HG03565 (cell line): ENCODE measurements around the gene NT5DC4.

Source experiments
- ATAC-seq: cut with Tn5 transposase; IDR thresholded peaks from one replicate; pipeline ENCODE4 v1.9.1; 2021; ENCODE audit warnings: mild to moderate bottlenecking, moderate library complexity; ENCODE audit not compliant: unreplicated experiment

Gene NT5DC4

GRCh38 chr2:112720785-112721184, at the start of gene NT5DC4:
Gene NT5DC4, plus strand, starts transcription at chr2:112721020. Its CDS starts 60 bp downstream, at chr2:112721080.
- no peak for ATAC-seq

- ATAC-seq, result no peak
These were observed 49.0 kb upstream of the NT5DC4 start for GRCh38 chr2:112671801-112672200.

- ATAC-seq, result no peak
These were observed 47.8 kb upstream of the NT5DC4 start for GRCh38 chr2:112673008-112673407.

GRCh38 chr2:112674229-112674628, 46.6 kb upstream of the NT5DC4 start:
- no peak for ATAC-seq

- no peak for ATAC-seq
These were observed 41.3 kb upstream of the NT5DC4 start for GRCh38 chr2:112679484-112679883.

- no peak for ATAC-seq
These were observed 40.1 kb upstream of the NT5DC4 start for GRCh38 chr2:112680666-112681101.

GRCh38 chr2:112682101-112682500, 38.7 kb upstream of the NT5DC4 start:
- no peak for ATAC-seq

GRCh38 chr2:112683550-112684414, 37.0 kb upstream of the NT5DC4 start:
- ATAC-seq, result no peak

- ATAC-seq, result no peak
These were observed 36.4 kb upstream of the NT5DC4 start for GRCh38 chr2:112684415-112684775.

- no peak for ATAC-seq
These were observed 35.4 kb upstream of the NT5DC4 start for GRCh38 chr2:112685271-112685884.

- no peak for ATAC-seq
These were observed 34.2 kb upstream of the NT5DC4 start for GRCh38 chr2:112686348-112687217.

- no peak for ATAC-seq
These were observed 33.3 kb upstream of the NT5DC4 start for GRCh38 chr2:112687522-112687921.

GRCh38 chr2:112688086-112688880, 32.5 kb upstream of the NT5DC4 start:
- ATAC-seq, result no peak

GRCh38 chr2:112690853-112691401, 29.9 kb upstream of the NT5DC4 start:
- ATAC-seq, result peak; percentile 37

GRCh38 chr2:112691881-112692281, 28.9 kb upstream of the NT5DC4 start:
- no peak for ATAC-seq

GRCh38 chr2:112692495-112692911, 28.3 kb upstream of the NT5DC4 start:
- ATAC-seq, result peak; percentile 88

GRCh38 chr2:112692918-112693317, 27.9 kb upstream of the NT5DC4 start:
- ATAC-seq, result no peak

GRCh38 chr2:112693596-112693995, 27.2 kb upstream of the NT5DC4 start:
- ATAC-seq, result no peak

- no peak for ATAC-seq
These were observed 26.6 kb upstream of the NT5DC4 start for GRCh38 chr2:112694182-112694581.

- no peak for ATAC-seq
These were observed 21.8 kb upstream of the NT5DC4 start for GRCh38 chr2:112698834-112699515.
